HepG2 (cell line): ENCODE data around the gene PPP1R14D.

ENCODE experiments used
- CCAR2 ChIP-seq: fragments of 200-400 bp; formaldehyde crosslinking; optimal IDR thresholded peaks from 2 replicates; pipeline ENCODE3; 2018; ENCODE audit warnings: low read depth, mild to moderate bottlenecking, low read length, moderate library complexity
- FOXJ3 ChIP-seq: sonication (generic); formaldehyde crosslinking; IDR thresholded peaks from 2 replicates; pipeline ENCODE4 v1.4.0; 2020; ENCODE audit warnings: missing genetic modification reagents, mild to moderate bottlenecking, borderline replicate concordance
- IKZF1 ChIP-seq: fragments of 450-650 bp; IDR thresholded peaks from 2 replicates; pipeline ENCODE4 v1.7.1; 2016
- KDM1A ChIP-seq: IDR thresholded peaks from 2 replicates; pipeline ENCODE4 v1.6.1; 2016; ENCODE audit warnings: missing compliant biosample characterization
- MAZ ChIP-seq, 2 experiments: sonication (generic) in 1 of 2; formaldehyde crosslinking in 1 of 2; IDR thresholded peaks; 2 replicates each; pipeline versions ENCODE4 v1.5.0 to v1.6.1; 2012 to 2020; ENCODE audit warnings: low read depth in 2 of 2, mild to moderate bottlenecking in 2 of 2, borderline replicate concordance in 1 of 2, improper control_type of control experiment in 1 of 2, low read length in 1 of 2, missing genetic modification reagents in 1 of 2, moderate library complexity in 1 of 2
- NFRKB ChIP-seq: fragments of 450-650 bp; IDR thresholded peaks from 2 replicates; pipeline ENCODE4 v1.6.1; 2017
- NFYB ChIP-seq: sonication (generic); formaldehyde crosslinking; IDR thresholded peaks from 2 replicates; pipeline ENCODE4 v1.4.0; 2020; ENCODE audit warnings: missing genetic modification reagents
- PRMT3 ChIP-seq: sonication (generic); formaldehyde crosslinking; IDR thresholded peaks from 2 replicates; pipeline ENCODE4 v1.8.1; 2022; ENCODE audit warnings: low read depth, mild to moderate bottlenecking, moderate library complexity, missing genetic modification reagents, borderline replicate concordance
- SP4 ChIP-seq: sonication (generic); formaldehyde crosslinking; IDR thresholded peaks from 2 replicates; pipeline ENCODE4 v1.8.1; 2023; ENCODE audit warnings: mild to moderate bottlenecking, missing genetic modification reagents
- SUZ12 ChIP-seq: fragments of 150-350 bp; IDR thresholded peaks from 2 replicates; pipeline ENCODE4 v1.6.1; 2014; ENCODE audit warnings: low read depth, low read length
- TCF12 ChIP-seq, 2 experiments: fragments of 450-650 bp in 1 of 2; sonication (generic) in 1 of 2; formaldehyde crosslinking in 1 of 2; IDR thresholded peaks; 2 replicates each; pipeline versions ENCODE4 v1.6.1 to v1.8.0; 2017 to 2022; ENCODE audit warnings: antibody characterized with exemption in 1 of 2, mild to moderate bottlenecking in 1 of 2, missing genetic modification reagents in 1 of 2, moderate library complexity in 1 of 2
- ZNF850 ChIP-seq: sonication (generic); formaldehyde crosslinking; conservative IDR thresholded peaks from 2 replicates; pipeline ENCODE4 v1.9.0; 2021; ENCODE audit warnings: mild to moderate bottlenecking, missing genetic modification reagents
- ZSCAN20 ChIP-seq: sonication (generic); formaldehyde crosslinking; IDR thresholded peaks from 2 replicates; pipeline ENCODE4 v1.4.0; 2020; ENCODE audit warnings: missing genetic modification reagents, mild to moderate bottlenecking, borderline replicate concordance
- TF ChIP-seq, protein P1 (sequence below): IDR thresholded peaks from 2 replicates; pipeline ENCODE4 v1.6.1; 2016; ENCODE audit warnings: control low read depth

GRCh38 chr15:40867199-40867598, 38.7 kb upstream of the PPP1R14D start:
- TF ChIP-seq MAZ (IDR thresholded peaks at IDR 0.05; ENCODE audit: borderline replicate concordance, low read depth, low read length) (no peak), MAZ (CRISPR knock-in tag; IDR thresholded peaks at IDR 0.05; ENCODE audit: low read depth) (no peak), SUZ12 (no peak), ZSCAN20 (CRISPR knock-in tag) (no peak), PRMT3 (CRISPR knock-in tag) (no peak), TCF12 (IDR thresholded peaks at IDR 0.05) (no peak), TCF12 (CRISPR knock-in tag; IDR thresholded peaks at IDR 0.05) (no peak), NFYB (CRISPR knock-in tag) (no peak), KDM1A (CRISPR knock-in tag) (no peak), SP4 (CRISPR knock-in tag) (no peak), FOXJ3 (CRISPR knock-in tag) (no peak), NFRKB (no peak), CCAR2 (no peak), ZNF850 (CRISPR knock-in tag) (no peak), IKZF1 (no peak)
- TF ChIP-seq, protein P1, sequence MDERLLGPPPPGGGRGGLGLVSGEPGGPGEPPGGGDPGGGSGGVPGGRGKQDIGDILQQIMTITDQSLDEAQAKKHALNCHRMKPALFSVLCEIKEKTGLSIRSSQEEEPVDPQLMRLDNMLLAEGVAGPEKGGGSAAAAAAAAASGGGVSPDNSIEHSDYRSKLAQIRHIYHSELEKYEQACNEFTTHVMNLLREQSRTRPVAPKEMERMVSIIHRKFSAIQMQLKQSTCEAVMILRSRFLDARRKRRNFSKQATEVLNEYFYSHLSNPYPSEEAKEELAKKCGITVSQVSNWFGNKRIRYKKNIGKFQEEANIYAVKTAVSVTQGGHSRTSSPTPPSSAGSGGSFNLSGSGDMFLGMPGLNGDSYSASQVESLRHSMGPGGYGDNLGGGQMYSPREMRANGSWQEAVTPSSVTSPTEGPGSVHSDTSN: no peak
